ENCODE measurements around the gene ZNFX1.
"Not testable (repeated sequence)": the region's sequence is repeated elsewhere in the genome, so short reads cannot be mapped to it uniquely, and the experiment has no call there.

Gene ZNFX1

GRCh38 chr20:49315580-49315979 is 37.7 kb upstream of the ZNFX1 start:
- Histone ChIP-seq H2AFZ (ENCODE audit: low read depth, low read length) (no peak overlapping the region), H3K9me3 (ENCODE audit: insufficient read depth, low read length, severe bottlenecking) (no peaks in the 10 kb centered on the region), H3K36me3 (ENCODE audit: insufficient read depth, low read length) (no peaks in the 10 kb centered on the region), H3K27me3 (ENCODE audit: insufficient read depth, low read length, poor library complexity) (peaks cover 38% of the 10 kb centered on the region), H3K79me2 (ENCODE audit: insufficient read depth, low read length) (no peaks in the 10 kb centered on the region), H3K4me3 (ENCODE audit: low read depth in 1 of 2, low read length in 2 of 2) (no peak overlapping the region), H3K9ac (ENCODE audit: low read depth, low read length) (no peak overlapping the region), H3K4me2 (ENCODE audit: insufficient read depth, low read length) (no peak overlapping the region), H4K20me1 (ENCODE audit: insufficient read depth, low read length) (no peaks in the 10 kb centered on the region), H3K27ac (ENCODE audit: low read length) (no peak overlapping the region), H3K4me1 (ENCODE audit: insufficient read depth, low read length) (peaks cover 14% of the 10 kb centered on the region)
- DNase-seq (no peak), ATAC-seq (ENCODE audit: insufficient read depth, low read depth) (no peak)
- TF ChIP-seq CTCF (IDR thresholded peaks at IDR 0.05; ENCODE audit: borderline replicate concordance, extremely low read depth, low read length, poor library complexity, severe bottlenecking): no peak

GRCh38 chr20:49314052-49314451 is 36.2 kb upstream of the ZNFX1 start:
- not testable (repeated sequence) for ATAC-seq (ENCODE audit: insufficient read depth, low read depth)

GRCh38 chr20:49313283-49313682 is 35.4 kb upstream of the ZNFX1 start:
- Histone ChIP-seq H3K27ac (ENCODE audit: low read length) (no peak overlapping the region), H3K9ac (ENCODE audit: low read depth, low read length) (no peak overlapping the region), H3K4me1 (ENCODE audit: insufficient read depth, low read length) (peaks cover 3% of the 10 kb centered on the region; the same call in 1 of the 2 replicates), H3K9me3 (ENCODE audit: insufficient read depth, low read length, severe bottlenecking) (peaks cover 3% of the 10 kb centered on the region), H3K4me3 (ENCODE audit: low read depth in 1 of 2, low read length in 2 of 2) (no peak overlapping the region), H2AFZ (ENCODE audit: low read depth, low read length) (no peak overlapping the region), H3K4me2 (ENCODE audit: insufficient read depth, low read length) (no peak overlapping the region), H3K36me3 (ENCODE audit: insufficient read depth, low read length) (no peaks in the 10 kb centered on the region), H3K27me3 (ENCODE audit: insufficient read depth, low read length, poor library complexity) (peaks cover 18% of the 10 kb centered on the region), H4K20me1 (ENCODE audit: insufficient read depth, low read length) (no peaks in the 10 kb centered on the region), H3K79me2 (ENCODE audit: insufficient read depth, low read length) (no peaks in the 10 kb centered on the region)
- DNase-seq: no peak
- TF ChIP-seq EZH2 (IDR thresholded peaks at IDR 0.05; ENCODE audit: borderline replicate concordance, low read depth, low read length, severe bottlenecking): no peak
- no peak for TF ChIP-seq CTCF (IDR thresholded peaks at IDR 0.05; ENCODE audit: borderline replicate concordance, extremely low read depth, low read length, poor library complexity, severe bottlenecking)
- ATAC-seq (ENCODE audit: insufficient read depth, low read depth): peak; percentile 22; the same call in 1 of the 3 replicates

More at GRCh38 chr20:49314052-49314451, 36.2 kb upstream of the ZNFX1 start:
- H3K27me3 ChIP-seq (ENCODE audit: insufficient read depth, low read length, poor library complexity): peaks cover 26% of the 10 kb centered on the region
- DNase-seq; H2AFZ ChIP-seq (ENCODE audit: low read depth, low read length); H3K27ac ChIP-seq (ENCODE audit: low read length); H3K9ac ChIP-seq (ENCODE audit: low read depth, low read length); H3K4me2 ChIP-seq (ENCODE audit: insufficient read depth, low read length); H3K36me3 ChIP-seq (ENCODE audit: insufficient read depth, low read length); H4K20me1 ChIP-seq (ENCODE audit: insufficient read depth, low read length); H3K4me3 ChIP-seq (ENCODE audit: low read depth in 1 of 2, low read length in 2 of 2); H3K9me3 ChIP-seq (ENCODE audit: insufficient read depth, low read length, severe bottlenecking); H3K79me2 ChIP-seq (ENCODE audit: insufficient read depth, low read length): not testable (repeated sequence)
- H3K4me1 ChIP-seq (ENCODE audit: insufficient read depth, low read length): peaks cover 11% of the 10 kb centered on the region

GRCh38 chr20:49312661-49313060 is 34.8 kb upstream of the ZNFX1 start:
- ATAC-seq (ENCODE audit: insufficient read depth, low read depth): no peak
- TF ChIP-seq EZH2 (IDR thresholded peaks at IDR 0.05; ENCODE audit: borderline replicate concordance, low read depth, low read length, severe bottlenecking) (no peak), CTCF (IDR thresholded peaks at IDR 0.05; ENCODE audit: borderline replicate concordance, extremely low read depth, low read length, poor library complexity, severe bottlenecking) (no peak)
- Histone ChIP-seq H3K36me3 (ENCODE audit: insufficient read depth, low read length) (no peaks in the 10 kb centered on the region), H3K27ac (ENCODE audit: low read length) (no peak overlapping the region), H3K27me3 (ENCODE audit: insufficient read depth, low read length, poor library complexity) (peaks cover 12% of the 10 kb centered on the region), H3K4me3 (ENCODE audit: low read depth in 1 of 2, low read length in 2 of 2) (no peak overlapping the region), H3K4me2 (ENCODE audit: insufficient read depth, low read length) (no peak overlapping the region), H3K4me1 (ENCODE audit: insufficient read depth, low read length) (no peaks in the 10 kb centered on the region), H3K9me3 (ENCODE audit: insufficient read depth, low read length, severe bottlenecking) (peaks cover 3% of the 10 kb centered on the region), H3K9ac (ENCODE audit: low read depth, low read length) (no peak overlapping the region), H4K20me1 (ENCODE audit: insufficient read depth, low read length) (no peaks in the 10 kb centered on the region), H2AFZ (ENCODE audit: low read depth, low read length) (no peak overlapping the region), H3K79me2 (ENCODE audit: insufficient read depth, low read length) (no peaks in the 10 kb centered on the region)
- DNase-seq: no peak
